AG04449 (cell line): ENCODE data around the gene DNM3.

ENCODE experiments used
- CTCF ChIA-PET: fragments of 350-600 bp; formaldehyde crosslinking; extraction: SDS; loops from one replicate; lab custom pipeline; 2021; ENCODE audit warnings: antibody characterized with exemption; lab: Yijun Ruan, JAX
- POLR2A ChIA-PET: fragments of 400-600, 350-600 bp; formaldehyde crosslinking; extraction: SDS; loops from one replicate; lab custom pipeline; 2020; ENCODE audit warnings: antibody characterized with exemption, inconsistent platforms; lab: Yijun Ruan, JAX
- DNase-seq: peaks from one replicate; pipeline ENCODE4 v3.0.0-alpha.2; 2010; ENCODE audit warnings: low read depth, low spot score
- H3K4me3 ChIP-seq: 2 replicates; pipeline ENCODE4 v1.5.1; 2011; ENCODE audit warnings: low read depth, mild to moderate bottlenecking, control low read depth, low read length
- CTCF ChIP-seq: IDR thresholded peaks from one replicate; pipeline ENCODE4 v1.5.1; 2011; ENCODE audit warnings: mild to moderate bottlenecking, moderate library complexity, low read length, control low read depth, inconsistent platforms; ENCODE audit not compliant: insufficient read depth; ENCODE audit errors: missing control alignments

The DNM3 gene

GRCh38 chr1:172105230-172105629 lies 263.9 kb downstream of the DNM3 start:
- TF ChIP-seq CTCF = no peak
- DNase-seq = no peak
- H3K4me3 ChIP-seq = no peak overlapping the region
- ChIA-PET POLR2A (no interaction called here), CTCF (interaction anchor here (0.9 to 1.0 kb wide), 2 partner anchors 12 to 101 kb away, joined by 3 read pairs; no protein-coding TSS in a partner anchor)

- DNase-seq = no peak
- no peak overlapping the region for H3K4me3 ChIP-seq
- CTCF ChIA-PET = interaction anchor here (0.9 to 1.5 kb wide), 2 partner anchors 11 to 17 kb away, joined by 3 to 8 read pairs; no protein-coding TSS in a partner anchor
- POLR2A ChIA-PET = interaction anchor here (0.9 kb wide), 1 partner anchor 34 kb away, joined by 3 read pairs; no protein-coding TSS in a partner anchor
- no peak for TF ChIP-seq CTCF
Measured at GRCh38 chr1:172107316-172107975, 266.1 kb downstream of the DNM3 start.

- no peak for TF ChIP-seq CTCF
- no peak for DNase-seq
- ChIA-PET POLR2A (interaction anchor here (0.9 kb wide), 1 partner anchor 33 kb away, joined by 3 read pairs; no protein-coding TSS in a partner anchor), CTCF (interaction anchor here (0.6 to 1.5 kb wide), 3 partner anchors 12 to 39 kb away, joined by 3 to 8 read pairs (median 3); no protein-coding TSS in a partner anchor)
- no peak overlapping the region for H3K4me3 ChIP-seq
Measured at GRCh38 chr1:172108161-172108893, 267.0 kb downstream of the DNM3 start.

- POLR2A ChIA-PET = interaction anchor here (1.5 kb wide), 1 partner anchor 26 kb away, joined by 4 read pairs; no protein-coding TSS in a partner anchor
- CTCF ChIA-PET = no interaction called here
Measured at GRCh38 chr1:172109359-172109758, 268.1 kb downstream of the DNM3 start.

GRCh38 chr1:172112576-172112975 lies 271.3 kb downstream of the DNM3 start:
- CTCF ChIA-PET = interaction anchor here (0.7 kb wide), 1 partner anchor 317 kb away, joined by 3 read pairs; no protein-coding TSS in a partner anchor

More at GRCh38 chr1:172109359-172109758, 268.1 kb downstream of the DNM3 start:
- no peak for TF ChIP-seq CTCF
- no peak overlapping the region for H3K4me3 ChIP-seq
- DNase-seq = no peak

More at GRCh38 chr1:172112576-172112975, 271.3 kb downstream of the DNM3 start:
- no peak for TF ChIP-seq CTCF
- DNase-seq = no peak
- no peak overlapping the region for H3K4me3 ChIP-seq
- POLR2A ChIA-PET = no interaction called here
